Stimulated activated CD8-positive, alpha-beta memory T cell treated with anti-CD3 and anti-CD28 coated beads, Interleukin-7, amount 100 ng/mL, for 48 hours (primary cell): ENCODE results near the gene MASP1.

Experiments
- DNase-seq, 2 donors: peaks; one replicate each; pipeline ENCODE4 v3.0.0-alpha.2; 2020; ENCODE audit warnings: low read depth in 1 of 2; ENCODE audit errors: extremely low read depth in 1 of 2

Gene MASP1

DNA sequence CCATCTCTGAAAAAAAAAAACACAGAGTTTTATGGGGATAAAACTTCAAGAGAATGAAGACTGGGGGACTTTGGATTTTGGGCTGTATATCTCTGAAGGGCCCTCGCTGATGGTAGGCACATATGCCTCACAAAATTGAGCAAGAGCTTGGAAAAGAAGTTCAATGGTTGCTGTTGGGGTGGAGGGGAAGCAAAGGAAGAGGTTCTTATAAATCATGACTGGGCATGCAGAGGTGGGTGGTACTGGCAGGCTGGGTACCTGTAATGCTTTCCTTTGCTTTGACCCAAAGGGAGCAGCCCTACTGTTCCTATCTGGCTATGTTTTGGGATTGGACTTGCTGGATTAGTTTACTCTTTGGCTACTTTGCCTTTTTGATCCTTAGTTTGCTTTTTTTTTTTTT lies 100.3 kb downstream of the MASP1 start:
- DNase-seq = no peak

DNA sequence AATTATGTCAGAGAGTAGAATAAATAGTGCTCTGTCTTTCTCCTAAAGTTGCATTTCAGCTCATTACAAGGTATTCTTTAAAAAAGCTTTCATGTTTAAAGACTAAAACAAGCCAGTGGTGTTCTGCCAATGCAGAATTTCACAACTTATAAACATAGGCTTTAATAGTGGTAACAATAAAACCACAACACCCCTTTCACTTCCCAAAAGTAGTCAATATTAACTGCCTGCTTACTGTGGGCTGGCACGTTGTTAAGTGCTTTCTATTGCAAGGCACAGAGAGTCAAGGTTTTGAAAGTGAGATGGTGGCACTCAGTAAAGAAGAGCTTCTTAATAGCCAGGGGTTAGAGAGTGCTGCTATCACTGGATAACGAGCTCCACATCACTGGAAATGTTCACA lies 102.6 kb downstream of the MASP1 start:
- DNase-seq = no peak

DNA sequence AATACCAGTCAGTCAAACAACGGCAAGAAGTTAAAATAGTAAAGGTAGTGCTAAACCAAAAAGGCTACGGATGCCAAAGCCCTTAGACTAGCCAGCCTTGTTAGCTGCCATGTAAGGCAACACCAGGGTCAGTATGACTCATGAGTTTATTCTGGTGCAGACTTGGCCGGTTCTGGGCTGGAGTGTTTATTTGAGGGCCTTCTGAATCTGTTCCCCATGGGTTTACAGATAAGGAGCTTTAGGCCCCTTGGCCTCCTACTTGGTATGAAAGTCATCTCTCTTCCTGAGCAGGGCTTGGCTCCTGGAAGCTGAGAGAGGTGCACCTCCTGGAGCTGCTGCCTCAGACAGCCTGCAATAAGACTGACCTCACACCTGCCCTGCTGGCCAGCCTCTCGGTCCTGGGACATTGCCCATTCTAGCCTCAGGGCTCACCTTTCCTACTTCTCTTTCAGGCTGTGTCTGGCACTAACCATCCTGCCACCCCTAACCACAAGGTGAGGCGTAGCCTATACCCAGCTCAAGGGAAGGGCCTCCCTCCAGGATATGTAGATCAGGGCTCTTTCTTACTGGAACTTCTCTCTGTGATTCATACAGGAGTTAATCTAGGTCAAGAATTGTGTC lies 104.6 kb downstream of the MASP1 start:
- DNase-seq = no peak

DNA sequence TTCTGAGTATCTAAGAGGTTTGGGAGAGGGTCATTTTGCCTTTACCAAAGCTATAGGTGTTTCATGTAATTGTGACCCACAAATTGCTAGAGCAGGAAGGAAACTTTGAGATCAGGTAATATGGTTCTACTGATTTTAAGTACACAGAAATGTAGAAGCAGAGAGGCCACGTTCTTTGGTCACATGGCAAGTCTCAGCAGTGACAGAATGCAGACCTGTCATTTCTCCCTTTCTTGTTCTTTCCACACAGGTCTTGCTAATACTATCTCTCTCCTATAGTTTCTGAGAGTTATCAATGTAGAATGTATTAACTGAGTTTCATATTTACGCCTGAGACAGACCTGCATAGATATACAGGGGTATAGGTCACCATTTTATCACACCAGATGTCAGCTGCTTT lies 105.2 kb downstream of the MASP1 start:
- no peak for DNase-seq

DNA sequence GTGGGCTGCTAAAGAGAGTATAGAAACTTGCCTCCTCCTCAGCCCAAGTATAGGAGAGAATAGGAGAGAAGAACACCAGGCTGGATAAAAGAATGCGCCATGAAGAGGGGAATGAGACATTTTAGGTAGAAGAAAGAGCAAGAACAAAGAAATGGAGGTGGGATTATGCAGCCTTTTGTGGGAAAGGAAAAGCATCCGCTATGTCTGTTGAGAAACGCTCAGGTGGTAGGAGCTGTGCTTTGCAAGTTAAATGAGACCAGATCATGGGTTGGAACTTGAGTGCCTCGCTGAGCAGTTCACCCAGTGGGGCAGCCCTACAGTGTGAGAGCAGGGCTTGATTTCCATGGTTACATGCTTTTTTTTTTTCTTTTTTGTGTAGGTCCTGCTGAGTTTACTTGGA lies 105.8 kb downstream of the MASP1 start:
- DNase-seq = no peak
